Caco-2 (cell line): ENCODE data around the gene SERGEF. TPM values are rescaled to one million over a fixed set of nuclear protein-coding genes. Genes with fewer than 3 reads are reported as not detected.

Source experiments
- BruUV-seq: library from RNA; stranded (reverse); fragments of 400-500 nt; replicated peaks from 2 replicates; lab custom pipeline; 2021; lab: Mats Ljungman, UMichigan
- CTCF ChIA-PET: fragments of 300-600 bp; sonication (Branson Sonifier 250); formaldehyde crosslinking; loops from one replicate; lab custom pipeline; 2022; ENCODE audit warnings: antibody characterized with exemption; lab: Charles Lee
- POLR2A ChIA-PET: fragments of 300-600 bp; sonication (Branson Sonifier 250); formaldehyde crosslinking; loops from one replicate; lab custom pipeline; 2022; ENCODE audit warnings: antibody characterized with exemption; lab: Charles Lee
- DNase-seq, 2 experiments: peaks; one replicate each; pipeline versions ENCODE4 v3.0.0 to v3.0.0-alpha.2; 2020 to 2022
- H3K27me3 ChIP-seq: replicated peaks from 2 replicates; pipeline ENCODE4 v1.6.0; 2011; ENCODE audit warnings: low read length; ENCODE audit not compliant: control insufficient read depth, insufficient read depth
- H3K36me3 ChIP-seq: 2 replicates; pipeline ENCODE4 v1.5.1; 2011; ENCODE audit warnings: low read length; ENCODE audit not compliant: control insufficient read depth, insufficient read depth
- H3K4me1 ChIP-seq: fragments of 250-450 bp; sonication (Bioruptor Pico); 2 replicates; pipeline ENCODE4 v1.5.1; 2020; ENCODE audit warnings: mild to moderate bottlenecking
- H3K4me3 ChIP-seq: 2 replicates; pipeline ENCODE4 v1.5.1; 2011; ENCODE audit warnings: low read depth, mild to moderate bottlenecking, control low read depth, low read length
- H3K9me3 ChIP-seq: fragments of 250-450 bp; sonication (Bioruptor Pico); 2 replicates; pipeline ENCODE4 v1.5.1; 2020; ENCODE audit warnings: mild to moderate bottlenecking, moderate library complexity
- H3K27ac Mint-ChIP-seq: one replicate; pipeline ENCODE4 v1.8.0; 2022; ENCODE audit warnings: mixed read lengths; ENCODE audit not compliant: unreplicated experiment
- H3K27me3 Mint-ChIP-seq: one replicate; pipeline ENCODE4 v1.8.0; 2022; ENCODE audit warnings: mixed read lengths; ENCODE audit not compliant: insufficient read depth, unreplicated experiment
- H3K36me3 Mint-ChIP-seq: one replicate; pipeline ENCODE4 v1.8.0; 2022; ENCODE audit warnings: mild to moderate bottlenecking, mixed read lengths; ENCODE audit not compliant: insufficient read depth, unreplicated experiment
- H3K4me1 Mint-ChIP-seq: one replicate; pipeline ENCODE4 v1.8.0; 2022; ENCODE audit warnings: low read depth, mixed read lengths; ENCODE audit not compliant: unreplicated experiment
- H3K4me3 Mint-ChIP-seq: one replicate; pipeline ENCODE4 v1.8.0; 2022; ENCODE audit warnings: mild to moderate bottlenecking, moderate library complexity, mixed read lengths; ENCODE audit not compliant: unreplicated experiment
- H3K9me3 Mint-ChIP-seq: one replicate; pipeline ENCODE4 v1.8.0; 2022; ENCODE audit warnings: mixed read lengths; ENCODE audit not compliant: unreplicated experiment
- CTCF ChIP-seq, 2 experiments: fragments of 200-600 bp in 1 of 2; IDR thresholded peaks; 1 replicate in 1 of 2; 2 replicates in 1 of 2; pipeline versions ENCODE4 v1.5.1 to v1.8.0; 2011 to 2022; ENCODE audit warnings: antibody characterized with exemption in 1 of 2, control low read depth in 1 of 2, inconsistent platforms in 1 of 2, low read depth in 1 of 2, low read length in 1 of 2, mild to moderate bottlenecking in 1 of 2, moderate library complexity in 1 of 2; ENCODE audit not compliant: insufficient read depth in 1 of 2, severe bottlenecking in 1 of 2, unreplicated experiment in 1 of 2
- intact Hi-C: fragments of 100-400 bp; cut with micrococcal nuclease; formaldehyde crosslinking; loops from one replicate; pipeline ENCODE4 v1.10.0; 2022; ENCODE audit not compliant: unreplicated experiment
- total RNA-seq: library from RNA; stranded (reverse); gene quantifications from 2 replicates; pipeline ENCODE4 v1.2.3, GENCODE V29; 2022

SERGEF gene
- total RNA-seq, 1 experiment from 2014 or later, result 17.5 TPM

GRCh38 chr11:17924713-17925112, 88.1 kb downstream of the SERGEF start:
- no peak overlapping the region for H3K4me3 ChIP-seq
- Mint-ChIP-seq H3K27me3 (no peaks in the 10 kb centered on the region), H3K36me3 (no peaks in the 10 kb centered on the region), H3K4me3 (no peak overlapping the region), H3K27ac (no peak overlapping the region), H3K4me1 (no peaks in the 10 kb centered on the region), H3K9me3 (no peaks in the 10 kb centered on the region)
- TF ChIP-seq CTCF (IDR thresholded peaks at IDR 0.05; ENCODE audit: insufficient read depth in 1 of 2, low read depth in 1 of 2, low read length in 1 of 2, severe bottlenecking in 1 of 2, unreplicated experiment in 1 of 2), result no peak
- H3K36me3 ChIP-seq, result no peaks in the 10 kb centered on the region
- no peaks in the 10 kb centered on the region for H3K4me1 ChIP-seq
- ChIA-PET CTCF (no interaction called here), POLR2A (no interaction called here)
- DNase-seq, result no peak
- intact Hi-C loops, result no loop called here
- no TSS peak for BruUV-seq
- no peaks in the 10 kb centered on the region for H3K9me3 ChIP-seq
- H3K27me3 ChIP-seq, result no peaks in the 10 kb centered on the region

GRCh38 chr11:17923217-17923616, 89.6 kb downstream of the SERGEF start:
- Histone ChIP-seq H3K27me3 (no peaks in the 10 kb centered on the region), H3K9me3 (no peaks in the 10 kb centered on the region), H3K4me1 (no peaks in the 10 kb centered on the region), H3K36me3 (no peaks in the 10 kb centered on the region), H3K4me3 (no peak overlapping the region)
- Mint-ChIP-seq H3K27me3 (no peaks in the 10 kb centered on the region), H3K36me3 (no peaks in the 10 kb centered on the region), H3K9me3 (no peaks in the 10 kb centered on the region), H3K4me3 (no peak overlapping the region), H3K4me1 (no peaks in the 10 kb centered on the region), H3K27ac (no peak overlapping the region)
- BruUV-seq, result no TSS peak
- intact Hi-C loops, result no loop called here
- POLR2A ChIA-PET, result no interaction called here
- CTCF ChIA-PET, result interaction anchor here (1.2 kb wide), 1 partner anchor 22 kb away, joined by 3 read pairs; no protein-coding TSS in a partner anchor
- DNase-seq, result no peak
- no peak for TF ChIP-seq CTCF (IDR thresholded peaks at IDR 0.05; ENCODE audit: insufficient read depth in 1 of 2, low read depth in 1 of 2, low read length in 1 of 2, severe bottlenecking in 1 of 2, unreplicated experiment in 1 of 2)

GRCh38 chr11:17922416-17922788, 90.4 kb downstream of the SERGEF start:
- Mint-ChIP-seq H3K4me3 (no peak overlapping the region), H3K9me3 (no peaks in the 10 kb centered on the region), H3K27ac (no peak overlapping the region), H3K36me3 (no peaks in the 10 kb centered on the region), H3K4me1 (no peaks in the 10 kb centered on the region), H3K27me3 (no peaks in the 10 kb centered on the region)
- no peak for TF ChIP-seq CTCF (IDR thresholded peaks at IDR 0.05; ENCODE audit: insufficient read depth in 1 of 2, low read depth in 1 of 2, low read length in 1 of 2, severe bottlenecking in 1 of 2, unreplicated experiment in 1 of 2)
- ChIA-PET CTCF (no interaction called here), POLR2A (no interaction called here)
- H3K9me3 ChIP-seq, result no peaks in the 10 kb centered on the region
- intact Hi-C loops, result no loop called here
- no peak for DNase-seq
- H3K27me3 ChIP-seq, result no peaks in the 10 kb centered on the region
- BruUV-seq, result no TSS peak
- H3K4me1 ChIP-seq, result no peaks in the 10 kb centered on the region
- no peak overlapping the region for H3K4me3 ChIP-seq
- no peaks in the 10 kb centered on the region for H3K36me3 ChIP-seq
